ENCODE measurements around the gene OR13J1. TPM values are rescaled to one million over a fixed set of nuclear protein-coding genes. Genes with fewer than 3 reads are reported as not detected.

The OR13J1 gene
- total RNA-seq, 4 donors from 2014 or later, result not detected

- no peak for DNase-seq (ENCODE audit: low spot score in 2 of 2)
- H3K36me3 ChIP-seq, result no peaks in the 10 kb centered on the region
- H3K4me1 ChIP-seq, result peaks cover 0 to 7% (median 0%) of the 10 kb centered on the region in 4 donors
- H3K27me3 ChIP-seq, result no peaks in the 10 kb centered on the region
- H3K9me3 ChIP-seq, result no peaks in the 10 kb centered on the region
- no peak overlapping the region for H3K4me3 ChIP-seq
- H3K27ac ChIP-seq, result no peak overlapping the region
- TF ChIP-seq CTCF (IDR thresholded peaks at IDR 0.05), result no peak
- TF ChIP-seq EP300 (IDR thresholded peaks at IDR 0.05), result no peak
- no peak for TF ChIP-seq POLR2A (IDR thresholded peaks at IDR 0.05)
Measured at GRCh38 chr9:35820076-35820475, 50.1 kb downstream of the OR13J1 start.

Other genes starting within 250 kb of the OR13J1 start
- under 1 TPM in 1 of 4 donors, not detected in 3; 0.39 TPM for gene SIT1, start 219.5 kb downstream of the OR13J1 start, total RNA-seq
- gene RMRP, start 212.4 kb downstream of the OR13J1 start, total RNA-seq, result 1,000 to 10,000 TPM in 3 of 4 donors, 100 to 1,000 TPM in 1; 649 to 2,915 (median 1,530) TPM
- 10 to 100 TPM; 41.6 to 58.8 (median 47.8) TPM for gene CCDC107, start 212.1 kb downstream of the OR13J1 start, total RNA-seq
- 1 to 10 TPM in 2 of 4 donors, under 1 TPM in 1, not detected in 1; 0.20 to 4.8 (median 1.0) TPM for gene ARHGEF39, start 205.2 kb downstream of the OR13J1 start, total RNA-seq
- under 1 TPM in 1 of 4 donors, not detected in 3; 0.84 TPM for gene CA9, start 196.5 kb downstream of the OR13J1 start, total RNA-seq
- gene TPM2, start 180.5 kb downstream of the OR13J1 start, total RNA-seq, result 100 to 1,000 TPM; 229 to 350 (median 289) TPM
- gene TLN1, start 138.2 kb downstream of the OR13J1 start, total RNA-seq, result 100 to 1,000 TPM; 284 to 405 (median 350) TPM
- gene CREB3, start 137.7 kb downstream of the OR13J1 start, total RNA-seq, result 10 to 100 TPM; 41.6 to 70.1 (median 53.5) TPM
- gene GBA2, start 121.2 kb downstream of the OR13J1 start, total RNA-seq, result 10 to 100 TPM; 63.8 to 92.1 (median 66.1) TPM
- gene RGP1, start 121.1 kb downstream of the OR13J1 start, total RNA-seq, result 10 to 100 TPM; 18.6 to 21.3 (median 20.2) TPM
- gene MSMP, start 116.1 kb downstream of the OR13J1 start, total RNA-seq, result not detected
- gene NPR2, start 78.8 kb downstream of the OR13J1 start, total RNA-seq, result 10 to 100 TPM; 26.3 to 36.0 (median 32.4) TPM
- 1 to 10 TPM; 2.6 to 4.0 (median 3.5) TPM for gene SPAG8, start 58.1 kb downstream of the OR13J1 start, total RNA-seq
- gene HINT2, start 55.4 kb downstream of the OR13J1 start, total RNA-seq, result 10 to 100 TPM; 21.0 to 74.3 (median 35.9) TPM
- not detected for gene FAM221B, start 41.7 kb downstream of the OR13J1 start, total RNA-seq
- gene TMEM8B, start 41.2 kb downstream of the OR13J1 start, total RNA-seq, result 10 to 100 TPM; 14.6 to 23.9 (median 20.1) TPM
- gene HRCT1, start 35.8 kb upstream of the OR13J1 start, total RNA-seq, result 10 to 100 TPM in 3 of 4 donors, 1 to 10 TPM in 1; 7.2 to 15.5 (median 12.0) TPM
- gene SPAAR, start 39.1 kb upstream of the OR13J1 start, total RNA-seq, result 10 to 100 TPM in 1 of 4 donors, 1 to 10 TPM in 3; 5.1 to 12.2 (median 7.7) TPM
- gene OR2S2, start 87.8 kb upstream of the OR13J1 start, total RNA-seq, result not detected
- 10 to 100 TPM; 15.6 to 24.1 (median 18.7) TPM for gene RECK, start 166.5 kb upstream of the OR13J1 start, total RNA-seq